Keratinocyte (primary cell): ENCODE data around the gene PIH1D1. TPM values are rescaled to one million over a fixed set of nuclear protein-coding genes. Genes with fewer than 3 reads are reported as not detected.

Source experiments
- DNase-seq: peaks from one replicate; pipeline ENCODE4 v3.0.0-alpha.2; 2011; ENCODE audit warnings: low read depth, missing footprints, low spot score
- FAIRE-seq: peaks from 2 replicates; lab custom pipeline; 2011; peaks lifted over from hg19 to GRCh38; lab: Jason Lieb, UNC
- H2AFZ ChIP-seq: 2 replicates; pipeline ENCODE4 v1.6.0; 2012; ENCODE audit warnings: low read length, control low read depth, inconsistent platforms; ENCODE audit not compliant: control insufficient read depth
- H3K27ac ChIP-seq: 2 replicates; pipeline ENCODE4 v1.5.1; 2011; ENCODE audit warnings: low read length; ENCODE audit not compliant: control insufficient read depth, insufficient read depth
- H3K27me3 ChIP-seq: 3 replicates; pipeline ENCODE4 v1.6.0; 2011; ENCODE audit warnings: low read length; ENCODE audit not compliant: control insufficient read depth, insufficient read depth; ENCODE audit errors: extremely low read depth
- H3K36me3 ChIP-seq, 2 experiments: 2 replicates in 1 of 2; 3 replicates in 1 of 2; pipeline ENCODE4 v1.5.1; 2011; ENCODE audit warnings: low read length in 2 of 2, mild to moderate bottlenecking in 1 of 2; ENCODE audit not compliant: control insufficient read depth in 2 of 2, insufficient read depth in 2 of 2; ENCODE audit errors: extremely low read depth in 1 of 2
- H3K4me1 ChIP-seq: 3 replicates; pipeline ENCODE4 v1.5.1; 2011; ENCODE audit warnings: low read length; ENCODE audit not compliant: control insufficient read depth, insufficient read depth; ENCODE audit errors: extremely low read depth
- H3K4me2 ChIP-seq: 3 replicates; pipeline ENCODE4 v1.6.0; 2011; ENCODE audit warnings: low read depth, low read length; ENCODE audit not compliant: control insufficient read depth, insufficient read depth; ENCODE audit errors: extremely low read depth
- H3K4me3 ChIP-seq, 3 experiments: fragments of 200-600 bp in 1 of 3; sonication (generic) in 1 of 3; 2 replicates in 2 of 3; 3 replicates in 1 of 3; pipeline ENCODE4 v1.5.1; 2011 to 2016; ENCODE audit warnings: low read length in 3 of 3, mild to moderate bottlenecking in 3 of 3, control low read depth in 2 of 3, inconsistent platforms in 1 of 3, low read depth in 1 of 3, mixed read lengths in 1 of 3, mixed run types in 1 of 3, moderate library complexity in 1 of 3; ENCODE audit not compliant: control insufficient read depth in 2 of 3, insufficient read depth in 2 of 3; ENCODE audit errors: extremely low read depth in 1 of 3
- H3K79me2 ChIP-seq: 2 replicates; pipeline ENCODE4 v1.6.0; 2012; ENCODE audit warnings: low read length; ENCODE audit not compliant: control insufficient read depth, insufficient read depth
- H3K9ac ChIP-seq: 3 replicates; pipeline ENCODE4 v1.6.0; 2011; ENCODE audit warnings: low read length; ENCODE audit not compliant: control insufficient read depth, insufficient read depth; ENCODE audit errors: extremely low read depth
- H3K9me1 ChIP-seq: 3 replicates; pipeline ENCODE4 v1.6.0; 2011; ENCODE audit warnings: low read length; ENCODE audit not compliant: control insufficient read depth, insufficient read depth; ENCODE audit errors: extremely low read depth
- H3K9me3 ChIP-seq: 2 replicates; pipeline ENCODE4 v1.5.1; 2012; ENCODE audit warnings: low read depth, low read length; ENCODE audit not compliant: control insufficient read depth
- H4K20me1 ChIP-seq: 3 replicates; pipeline ENCODE4 v1.6.0; 2011; ENCODE audit warnings: low read length; ENCODE audit not compliant: control insufficient read depth, insufficient read depth; ENCODE audit errors: extremely low read depth
- EZH2 ChIP-seq: IDR thresholded peaks from one replicate; pipeline ENCODE4 v1.6.1; 2012; ENCODE audit warnings: inconsistent platforms, mild to moderate bottlenecking, low read length, moderate library complexity
- dilution Hi-C: fragments of 300-500 bp; cut with MboI; formaldehyde crosslinking; loops from one replicate; pipeline ENCODE4 v1.7.0; 2020; ENCODE audit warnings: low sequenced_read_pairs; ENCODE audit not compliant: extremely low pct_ligation_motif_present
- polyA plus RNA-seq, 5 experiments: library from polyadenylated mRNA; depleted of rRNA in 3 of 5; stranded (reverse) in 3 of 5; stranded (forward) in 1 of 5; unstranded in 1 of 5; fragments of >200 nt; gene quantifications; 1 replicate in 1 of 5; 2 replicates in 3 of 5; 3 replicates in 1 of 5; pipeline versions ENCODE4 v1.2.1 to v1.2.3, GENCODE V29; 2011 to 2012; ENCODE audit warnings: missing spikeins in 2 of 5, low read depth in 1 of 5, low replicate concordance in 1 of 5
- TF ChIP-seq, protein P1 (sequence below), 3 experiments: IDR thresholded peaks in 1 of 3; conservative IDR thresholded peaks in 1 of 3; optimal IDR thresholded peaks in 1 of 3; 2 replicates in 2 of 3; 3 replicates in 1 of 3; pipeline versions ENCODE3 to v1.5.1; 2011; ENCODE audit warnings: low read length in 3 of 3, mild to moderate bottlenecking in 3 of 3, moderate library complexity in 2 of 3, control low read depth in 1 of 3, inconsistent platforms in 1 of 3; ENCODE audit not compliant: insufficient read depth in 2 of 3; ENCODE audit errors: extremely low read depth in 1 of 3

PIH1D1 gene
- polyA plus RNA-seq, 1 donor (not counting 4 experiments of a cell fraction or from before 2014, with no cell fraction given), result 37.8 TPM

DNA sequence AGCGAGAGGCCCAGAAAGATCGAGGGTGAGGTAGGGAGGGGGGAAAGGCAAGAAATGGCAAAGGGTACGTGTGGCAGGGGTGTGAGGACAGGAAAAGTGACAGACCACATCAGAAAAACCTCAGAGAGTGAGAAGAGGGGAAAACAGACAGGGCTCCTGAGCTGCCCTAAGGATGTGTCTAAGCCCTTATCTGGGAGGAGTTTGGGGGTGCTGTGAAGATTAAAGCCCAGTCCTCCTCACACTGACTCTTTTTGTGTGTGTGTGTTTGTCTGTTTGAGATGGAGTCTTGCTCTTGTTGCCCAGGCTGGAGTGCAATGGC is 27.7 kb downstream of the PIH1D1 start:
- Histone ChIP-seq H2AFZ (no peak overlapping the region), H3K4me2 (no peak overlapping the region), H3K9me3 (no peaks in the 10 kb centered on the region), H3K4me3 (no peak overlapping the region), H3K9me1 (no peaks in the 10 kb centered on the region), H3K4me1 (peaks cover 7% of the 10 kb centered on the region), H4K20me1 (no peaks in the 10 kb centered on the region), H3K27ac (no peak overlapping the region), H3K36me3 (no peaks in the 10 kb centered on the region), H3K9ac (no peak overlapping the region), H3K79me2 (no peaks in the 10 kb centered on the region), H3K27me3 (peaks cover 95% of the 10 kb centered on the region)
- DNase-seq (no peak), FAIRE-seq (no peak)
- TF ChIP-seq, protein P1, sequence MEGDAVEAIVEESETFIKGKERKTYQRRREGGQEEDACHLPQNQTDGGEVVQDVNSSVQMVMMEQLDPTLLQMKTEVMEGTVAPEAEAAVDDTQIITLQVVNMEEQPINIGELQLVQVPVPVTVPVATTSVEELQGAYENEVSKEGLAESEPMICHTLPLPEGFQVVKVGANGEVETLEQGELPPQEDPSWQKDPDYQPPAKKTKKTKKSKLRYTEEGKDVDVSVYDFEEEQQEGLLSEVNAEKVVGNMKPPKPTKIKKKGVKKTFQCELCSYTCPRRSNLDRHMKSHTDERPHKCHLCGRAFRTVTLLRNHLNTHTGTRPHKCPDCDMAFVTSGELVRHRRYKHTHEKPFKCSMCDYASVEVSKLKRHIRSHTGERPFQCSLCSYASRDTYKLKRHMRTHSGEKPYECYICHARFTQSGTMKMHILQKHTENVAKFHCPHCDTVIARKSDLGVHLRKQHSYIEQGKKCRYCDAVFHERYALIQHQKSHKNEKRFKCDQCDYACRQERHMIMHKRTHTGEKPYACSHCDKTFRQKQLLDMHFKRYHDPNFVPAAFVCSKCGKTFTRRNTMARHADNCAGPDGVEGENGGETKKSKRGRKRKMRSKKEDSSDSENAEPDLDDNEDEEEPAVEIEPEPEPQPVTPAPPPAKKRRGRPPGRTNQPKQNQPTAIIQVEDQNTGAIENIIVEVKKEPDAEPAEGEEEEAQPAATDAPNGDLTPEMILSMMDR (optimal IDR thresholded peaks at IDR 0.05 in 1 of 3, IDR thresholded peaks at IDR 0.05 in 1 of 3, conservative IDR thresholded peaks at IDR 0.05 in 1 of 3; ENCODE audit: extremely low read depth in 1 of 3, insufficient read depth in 2 of 3, low read length in 3 of 3), result no peak
- no peak for TF ChIP-seq EZH2
- dilution Hi-C loops, result no loop called here

DNA sequence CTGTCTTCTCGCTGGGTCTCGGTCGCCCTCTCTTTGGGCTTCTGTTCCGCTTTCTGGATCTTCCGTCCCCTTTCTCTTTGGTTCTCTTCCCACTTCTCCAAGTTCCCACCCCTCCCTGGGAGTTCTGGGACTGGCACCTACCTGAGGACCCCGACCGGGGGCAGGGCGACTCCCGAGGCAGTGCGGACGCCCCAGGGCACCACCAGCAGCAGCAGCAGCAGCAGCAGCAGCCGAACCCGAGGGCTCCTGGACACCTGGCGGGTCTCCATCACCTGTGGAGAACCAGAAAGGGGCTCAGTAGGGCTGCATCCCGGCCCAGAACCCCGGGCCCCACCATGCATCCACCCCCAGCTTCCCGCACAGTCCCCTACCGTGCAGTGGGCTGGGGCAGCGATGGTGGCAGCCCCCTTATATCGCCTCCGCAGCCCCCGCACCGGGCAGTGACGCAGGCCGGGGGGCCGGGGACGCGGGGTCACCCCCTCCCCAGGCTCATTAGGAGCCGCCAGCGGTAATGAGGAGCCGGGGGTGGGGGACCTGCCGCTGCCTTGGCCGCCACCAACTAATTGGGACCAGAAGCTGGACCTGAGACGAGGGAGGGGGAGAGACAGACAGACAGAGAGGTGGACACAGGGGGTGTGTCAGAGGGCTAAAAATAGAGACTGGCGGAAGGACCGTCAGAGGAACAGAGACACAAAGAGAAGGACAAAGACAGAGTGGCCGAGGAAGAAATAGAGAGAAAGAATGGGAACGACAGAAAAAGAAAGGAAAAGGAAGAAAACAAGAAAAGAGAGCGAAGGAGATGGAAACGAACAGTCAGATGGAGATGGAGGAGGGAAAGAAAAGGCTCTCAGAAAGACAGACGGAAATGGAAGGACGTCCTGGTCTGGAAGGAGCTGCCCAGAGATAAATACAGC is 28.3 kb downstream of the PIH1D1 start, which contains the start of gene PTH2:
Gene PTH2 (minus strand): TSS at position 371 of the 914 bp plus-strand sequence. CDS start 102 bp downstream, at position 269.
- no peaks in the 10 kb centered on the region for H3K9me3 ChIP-seq
- TF ChIP-seq, protein P1 (optimal IDR thresholded peaks at IDR 0.05 in 1 of 3, IDR thresholded peaks at IDR 0.05 in 1 of 3, conservative IDR thresholded peaks at IDR 0.05 in 1 of 3; ENCODE audit: extremely low read depth in 1 of 3, insufficient read depth in 2 of 3, low read length in 3 of 3), result no peak
- no peak for TF ChIP-seq EZH2
- FAIRE-seq (no peak), DNase-seq (no peak)
- H3K4me1 ChIP-seq, result peaks cover 4% of the 10 kb centered on the region
- no peaks in the 10 kb centered on the region for H4K20me1 ChIP-seq
- H3K27me3 ChIP-seq, result peaks cover 93% of the 10 kb centered on the region
- no peak within 1 kb of the TSS for H3K4me3 ChIP-seq
- no peaks in the 10 kb centered on the region for H3K9me1 ChIP-seq
- dilution Hi-C loops, result no loop called here
- no peaks in the 10 kb centered on the region for H3K79me2 ChIP-seq
- no peaks in the 10 kb centered on the region for H3K36me3 ChIP-seq
- H2AFZ ChIP-seq, result no peak within 1 kb of the TSS
- peak within 1 kb of the TSS; percentile 40 for H3K4me2 ChIP-seq
- H3K9ac ChIP-seq, result no peak within 1 kb of the TSS
- no peak within 1 kb of the TSS for H3K27ac ChIP-seq
